Measurements from ENCODE around the gene ASIC2. TPM values are rescaled to one million over a fixed set of nuclear protein-coding genes. Genes with fewer than 3 reads are reported as not detected.

The ASIC2 gene
- total RNA-seq, 3 donors from 2014 or later = 0.84 to 4.6 (median 0.98) TPM

- intact Hi-C loops (cut with DNase I, micrococcal nuclease) = no loop called here
- no peaks in the 10 kb centered on the region for H3K4me1 ChIP-seq (ENCODE audit: low read depth)
- no peak for TF ChIP-seq CTCF (IDR thresholded peaks at IDR 0.05)
- no peaks in the 10 kb centered on the region for H3K36me3 ChIP-seq (ENCODE audit: low read depth)
- no peaks in the 10 kb centered on the region for H3K9me3 ChIP-seq
- peak in 1 of 3 donors; percentile 75 for DNase-seq
- peak; percentile 66 for ATAC-seq
- no peak overlapping the region for H3K4me3 ChIP-seq
Measured at GRCh38 chr17:33199571-33200510, 93.3 kb downstream of the ASIC2 start.

- intact Hi-C loops (cut with DNase I, micrococcal nuclease) = no loop called here
- Histone ChIP-seq H3K4me1 (ENCODE audit: low read depth) (no peaks in the 10 kb centered on the region), H3K4me3 (no peak overlapping the region), H3K9me3 (no peaks in the 10 kb centered on the region), H3K36me3 (ENCODE audit: low read depth) (no peaks in the 10 kb centered on the region)
- TF ChIP-seq CTCF (IDR thresholded peaks at IDR 0.05) = no peak
- no peak for ATAC-seq
- DNase-seq = no peak
Measured at GRCh38 chr17:33198954-33199353, 94.1 kb downstream of the ASIC2 start.

- Histone ChIP-seq H3K4me3 (no peak overlapping the region), H3K4me1 (ENCODE audit: low read depth) (no peaks in the 10 kb centered on the region), H3K9me3 (no peaks in the 10 kb centered on the region), H3K36me3 (ENCODE audit: low read depth) (no peaks in the 10 kb centered on the region)
- TF ChIP-seq CTCF (IDR thresholded peaks at IDR 0.05) = no peak
- ATAC-seq (no peak), DNase-seq (no peak)
- intact Hi-C loops (cut with DNase I, micrococcal nuclease) = no loop called here
Measured at GRCh38 chr17:33197342-33197741, 95.8 kb downstream of the ASIC2 start.

- no peak for TF ChIP-seq CTCF (IDR thresholded peaks at IDR 0.05)
- H3K4me3 ChIP-seq = no peak overlapping the region
Measured at GRCh38 chr17:33196883-33197282, 96.2 kb downstream of the ASIC2 start.

GRCh38 chr17:33192951-33193911 lies 99.9 kb downstream of the ASIC2 start:
- ATAC-seq (no peak), DNase-seq (no peak)
- Histone ChIP-seq H3K36me3 (ENCODE audit: low read depth) (no peaks in the 10 kb centered on the region), H3K9me3 (no peaks in the 10 kb centered on the region), H3K4me3 (no peak overlapping the region), H3K4me1 (ENCODE audit: low read depth) (no peaks in the 10 kb centered on the region)
- no peak for TF ChIP-seq CTCF (IDR thresholded peaks at IDR 0.05)
- intact Hi-C loops (cut with DNase I, micrococcal nuclease) = no loop called here

More at GRCh38 chr17:33196883-33197282, 96.2 kb downstream of the ASIC2 start:
- ATAC-seq (no peak), DNase-seq (no peak)
- intact Hi-C loops (cut with DNase I, micrococcal nuclease) = no loop called here
- Histone ChIP-seq H3K36me3 (ENCODE audit: low read depth) (no peaks in the 10 kb centered on the region), H3K9me3 (no peaks in the 10 kb centered on the region), H3K4me1 (ENCODE audit: low read depth) (no peaks in the 10 kb centered on the region)

Measured in mucosa of descending colon (tissue), 3 donors.